Embryonic facial prominence (tissue), 1 donor: ENCODE measurements around the gene CANT1.
"Not testable (repeated sequence)": the region's sequence is repeated elsewhere in the genome, so short reads cannot be mapped to it uniquely, and the experiment has no call there.

Experiments
- DNase-seq: peaks from one replicate; pipeline ENCODE4 v3.0.0-alpha.2; 2016; ENCODE audit errors: extremely low spot score

CANT1 gene

DNA sequence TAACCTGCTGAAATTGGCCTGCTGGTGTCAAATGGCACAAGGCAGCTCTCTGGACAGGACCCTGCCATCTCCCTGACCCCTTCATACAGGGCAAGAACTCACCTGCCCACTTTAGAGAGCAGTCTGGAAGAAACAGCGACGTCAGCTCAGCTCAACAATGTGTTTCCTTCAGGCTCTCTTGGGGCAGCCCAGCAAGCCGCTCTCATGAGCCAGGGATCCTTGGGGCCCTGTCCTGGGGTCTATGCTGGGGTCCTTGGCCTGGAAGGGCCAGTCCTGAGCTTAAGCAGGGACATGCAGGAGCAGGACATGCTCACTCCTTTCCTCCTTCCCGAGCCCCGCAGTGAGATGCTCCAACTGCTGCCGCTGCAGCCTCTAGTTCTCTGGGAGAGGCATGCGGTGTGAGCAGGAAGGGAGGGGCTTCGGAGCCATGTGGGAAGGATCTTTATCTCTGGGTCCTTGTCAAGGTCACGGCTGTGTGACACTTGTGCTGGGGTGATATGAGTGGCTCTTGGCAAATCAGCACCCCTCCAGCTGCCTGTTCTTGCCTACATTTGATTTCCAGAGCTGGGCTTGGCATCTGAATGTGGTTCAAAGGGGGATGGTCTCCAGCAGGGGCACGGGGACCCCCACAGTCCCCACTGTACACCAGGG, 17.8 kb upstream of the CANT1 start:
- DNase-seq: no peak

DNA sequence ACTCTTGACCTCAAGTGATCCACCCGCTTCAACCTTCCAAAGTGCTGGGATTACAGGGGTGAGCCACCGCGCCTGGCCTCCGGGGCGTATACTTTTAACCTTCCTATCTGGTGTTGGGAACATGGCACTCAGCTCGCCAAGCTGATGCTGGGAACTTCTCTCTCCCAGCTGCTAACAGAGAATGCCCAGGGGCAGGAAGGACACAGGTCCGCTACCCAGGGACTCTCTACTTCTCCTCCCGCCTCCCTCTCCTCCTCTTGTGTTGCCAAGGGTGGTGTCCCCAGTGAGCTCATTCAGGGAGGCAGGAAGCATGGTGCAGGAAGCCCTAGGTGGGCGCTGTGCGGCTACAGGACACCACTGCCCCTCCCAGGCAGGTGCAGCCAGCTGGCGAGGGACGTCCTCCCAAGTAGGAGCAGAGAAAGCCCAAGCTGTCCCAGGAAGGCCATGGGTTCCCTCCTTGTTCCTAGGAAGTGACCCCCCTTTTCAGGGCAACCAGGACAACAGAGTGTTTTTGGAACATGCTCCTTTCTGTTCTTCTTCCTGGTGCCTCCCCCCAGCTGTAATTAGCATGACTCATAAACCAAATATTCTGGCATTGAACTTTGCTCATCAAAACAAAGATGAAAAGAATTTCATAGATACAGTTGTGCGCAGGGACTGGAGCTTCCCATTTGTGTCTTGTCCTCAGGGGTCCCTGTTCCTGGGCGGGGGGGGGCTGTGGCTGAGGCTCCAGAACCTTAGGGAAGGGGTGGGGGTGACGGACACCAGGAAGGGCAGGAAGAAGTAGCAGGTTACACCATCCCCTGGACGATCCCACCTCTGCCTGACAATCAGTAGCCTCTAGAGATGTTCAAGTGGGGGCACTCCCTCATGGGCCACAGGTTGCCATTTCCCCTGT, 17.1 kb upstream of the CANT1 start:
- DNase-seq: no peak

DNA sequence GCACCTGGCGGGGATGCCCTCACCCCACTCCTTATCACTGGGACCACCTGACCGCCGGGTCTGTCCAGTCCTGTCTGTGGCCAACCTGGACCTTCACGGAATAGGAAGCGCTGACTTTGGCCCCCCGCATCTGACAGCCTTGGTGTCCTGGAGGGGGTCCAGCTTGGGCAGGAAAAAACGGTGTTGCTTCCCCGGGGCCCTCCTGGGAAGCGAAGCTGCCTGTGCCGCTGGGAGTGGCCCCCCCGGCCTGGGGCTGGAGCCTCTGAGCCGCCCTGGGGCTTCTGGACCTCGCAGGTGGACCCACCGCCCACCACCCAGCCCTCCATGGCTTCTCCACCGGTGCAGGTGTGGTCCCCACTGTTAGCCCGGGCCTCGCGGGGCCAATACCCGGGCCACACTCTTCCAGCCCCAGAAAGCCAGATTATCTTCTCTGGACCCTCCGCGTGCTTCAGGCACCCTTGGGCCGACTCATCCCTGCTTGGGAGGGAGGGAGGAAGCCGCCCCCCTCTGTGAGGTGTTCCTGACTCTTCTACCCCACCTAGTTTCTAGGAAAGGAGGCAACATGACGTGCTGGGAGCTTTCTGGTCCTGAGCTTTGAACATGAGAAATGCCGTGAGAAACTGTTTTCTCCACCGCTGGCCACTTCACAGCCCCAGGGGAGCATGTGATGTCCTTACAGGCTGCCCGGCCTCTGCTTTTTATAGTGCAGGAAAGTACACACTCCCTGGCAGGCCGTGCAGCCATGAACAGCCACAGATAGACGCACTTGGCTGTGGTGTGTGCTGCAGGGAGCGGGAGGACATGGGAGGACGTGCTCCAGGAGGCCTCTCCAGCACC, 15.6 kb upstream of the CANT1 start:
- DNase-seq: no peak

DNA sequence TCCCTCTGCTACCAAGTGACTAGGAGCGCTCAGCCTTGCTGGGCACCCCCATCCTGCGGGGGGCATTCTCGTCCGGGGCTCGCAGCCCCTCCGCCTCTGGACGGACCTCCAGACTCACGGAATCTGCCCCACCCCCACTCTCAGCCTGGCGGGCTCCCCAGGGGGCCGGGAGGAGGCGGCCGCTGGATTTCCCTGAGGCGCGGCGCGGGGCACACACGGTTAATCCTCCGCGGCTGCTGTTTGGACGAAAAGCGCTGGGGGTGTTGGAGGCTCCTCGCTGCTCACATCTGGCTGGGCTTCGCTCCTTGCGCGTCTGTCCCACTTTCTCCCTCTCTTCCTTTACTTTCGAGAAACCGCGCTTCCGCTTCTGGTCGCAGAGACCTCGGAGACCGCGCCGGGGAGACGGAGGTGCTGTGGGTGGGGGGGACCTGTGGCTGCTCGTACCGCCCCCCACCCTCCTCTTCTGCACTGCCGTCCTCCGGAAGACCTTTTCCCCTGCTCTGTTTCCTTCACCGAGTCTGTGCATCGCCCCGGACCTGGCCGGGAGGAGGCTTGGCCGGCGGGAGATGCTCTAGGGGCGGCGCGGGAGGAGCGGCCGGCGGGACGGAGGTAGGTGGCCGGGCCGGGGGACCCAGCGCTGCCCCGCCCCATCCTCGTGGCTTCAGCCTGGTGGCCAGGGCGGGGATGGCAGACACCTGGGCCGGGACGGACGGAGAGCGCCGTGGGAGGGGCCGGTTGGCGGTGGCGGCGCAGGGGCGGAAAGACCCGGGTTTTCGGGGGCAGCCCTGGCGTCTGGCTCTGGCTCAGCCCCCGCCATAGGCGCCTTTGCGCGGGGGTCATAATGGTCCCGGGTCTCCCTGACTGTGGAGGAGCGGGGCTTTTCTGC, 14.6 kb upstream of the CANT1 start, which contains the start of gene C1QTNF1:
Gene C1QTNF1 (plus strand): TSS at position 284 of the 886 bp plus-strand sequence. CDS start 19,800 bp downstream, outside the sequence.
- peak; percentile 47 for DNase-seq

DNA sequence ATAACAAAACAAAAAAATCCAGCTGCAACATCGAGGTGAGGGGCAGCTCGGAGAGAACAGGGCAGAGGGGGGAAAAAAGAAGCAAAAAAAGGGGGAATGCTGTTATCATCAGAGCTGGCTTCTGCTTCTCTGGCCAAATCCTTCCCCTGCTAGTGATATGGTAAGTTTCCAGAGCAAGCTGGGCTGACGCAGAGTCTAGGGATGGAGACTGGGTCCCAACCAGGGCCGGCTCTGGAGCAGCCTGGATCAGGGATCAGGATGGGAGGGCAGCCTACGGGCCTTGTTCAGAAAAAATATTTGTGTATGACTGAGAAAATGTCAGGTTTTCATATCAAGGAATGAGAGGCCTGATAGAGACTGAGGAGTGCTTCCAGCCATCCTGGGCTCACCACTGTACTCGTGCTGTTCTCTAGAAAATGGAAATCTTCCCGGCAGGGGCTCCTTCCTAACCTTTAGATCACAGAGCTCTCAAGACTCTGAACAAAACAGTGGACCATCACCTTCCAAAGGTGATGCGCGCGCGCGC, 13.7 kb upstream of the CANT1 start:
- no peak for DNase-seq

DNA sequence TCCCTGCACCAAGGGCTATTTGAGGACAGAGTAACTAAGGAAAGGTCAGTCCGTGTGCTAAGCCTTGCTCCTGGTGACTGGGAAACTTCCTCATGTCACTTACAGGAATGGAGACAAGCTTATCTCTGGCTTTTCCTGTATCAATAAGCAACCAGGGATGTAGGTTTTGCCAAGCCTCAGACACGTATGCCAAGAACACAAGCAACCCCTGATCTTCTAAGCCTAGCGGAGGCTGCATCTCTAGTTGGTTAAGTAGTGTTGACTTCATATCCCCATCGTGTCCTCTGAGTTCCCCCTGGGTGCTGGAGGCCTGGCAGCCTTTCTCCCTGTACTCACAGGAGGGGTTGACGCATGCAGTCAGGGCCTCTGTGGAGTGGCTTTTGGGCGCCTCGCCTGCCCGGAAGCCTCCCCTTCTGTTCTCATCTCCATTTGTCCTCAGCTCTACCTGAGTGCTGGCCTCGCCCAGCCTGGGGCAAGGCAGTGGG, 13.0 kb upstream of the CANT1 start:
- no peak for DNase-seq

DNA sequence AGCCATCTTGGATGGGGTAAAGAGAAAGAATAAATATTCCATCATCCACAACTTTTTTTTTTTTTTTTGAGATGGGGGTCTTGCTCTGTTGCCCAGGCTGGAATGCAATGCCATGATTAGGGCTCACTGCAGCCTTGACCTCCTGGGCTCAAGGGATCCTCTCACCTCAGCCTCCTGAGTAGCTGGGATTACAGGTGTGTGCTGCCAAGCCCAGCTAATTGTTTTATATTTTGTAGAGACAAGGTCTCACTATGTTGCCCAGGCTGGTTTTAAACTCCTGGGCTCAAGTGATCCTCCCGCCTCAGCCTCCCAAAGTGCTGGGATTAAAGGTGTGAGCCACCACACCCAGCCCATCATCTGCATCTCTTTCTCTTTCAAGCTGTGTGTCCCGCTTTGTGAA, 12.4 kb upstream of the CANT1 start:
- DNase-seq: not testable (repeated sequence)

DNA sequence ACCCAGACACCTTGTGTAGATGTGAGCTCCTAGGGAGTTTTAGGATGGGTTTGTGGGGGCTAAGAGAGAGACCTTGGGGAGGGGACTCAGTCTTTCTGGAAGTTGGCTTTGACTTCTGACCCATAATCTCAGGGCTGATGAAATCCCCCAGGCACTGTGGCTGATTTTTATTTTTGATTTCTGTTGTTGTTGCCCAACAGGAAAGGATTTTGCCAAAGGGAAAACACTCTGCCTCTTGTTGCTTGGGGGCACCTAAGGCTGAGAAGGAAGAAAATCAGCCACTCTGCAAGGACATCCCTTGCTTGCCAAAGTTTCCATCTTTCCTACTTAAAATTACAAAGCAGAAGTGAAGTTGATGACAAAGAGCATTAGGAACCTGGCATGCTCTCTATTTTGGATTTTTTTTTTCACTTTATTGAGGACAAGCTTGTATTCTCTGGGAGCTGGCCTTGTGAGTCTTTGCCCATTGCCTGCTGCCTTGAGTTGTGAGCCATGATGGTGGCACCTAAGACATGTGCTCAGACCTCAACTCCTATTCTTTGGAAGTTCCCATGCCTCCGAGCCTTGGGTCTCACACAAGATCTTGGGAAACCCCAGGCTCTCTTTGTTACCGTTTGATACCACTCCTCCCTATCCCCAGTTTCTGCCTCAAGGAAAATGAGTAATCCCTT, 11.2 kb upstream of the CANT1 start:
- no peak for DNase-seq

DNA sequence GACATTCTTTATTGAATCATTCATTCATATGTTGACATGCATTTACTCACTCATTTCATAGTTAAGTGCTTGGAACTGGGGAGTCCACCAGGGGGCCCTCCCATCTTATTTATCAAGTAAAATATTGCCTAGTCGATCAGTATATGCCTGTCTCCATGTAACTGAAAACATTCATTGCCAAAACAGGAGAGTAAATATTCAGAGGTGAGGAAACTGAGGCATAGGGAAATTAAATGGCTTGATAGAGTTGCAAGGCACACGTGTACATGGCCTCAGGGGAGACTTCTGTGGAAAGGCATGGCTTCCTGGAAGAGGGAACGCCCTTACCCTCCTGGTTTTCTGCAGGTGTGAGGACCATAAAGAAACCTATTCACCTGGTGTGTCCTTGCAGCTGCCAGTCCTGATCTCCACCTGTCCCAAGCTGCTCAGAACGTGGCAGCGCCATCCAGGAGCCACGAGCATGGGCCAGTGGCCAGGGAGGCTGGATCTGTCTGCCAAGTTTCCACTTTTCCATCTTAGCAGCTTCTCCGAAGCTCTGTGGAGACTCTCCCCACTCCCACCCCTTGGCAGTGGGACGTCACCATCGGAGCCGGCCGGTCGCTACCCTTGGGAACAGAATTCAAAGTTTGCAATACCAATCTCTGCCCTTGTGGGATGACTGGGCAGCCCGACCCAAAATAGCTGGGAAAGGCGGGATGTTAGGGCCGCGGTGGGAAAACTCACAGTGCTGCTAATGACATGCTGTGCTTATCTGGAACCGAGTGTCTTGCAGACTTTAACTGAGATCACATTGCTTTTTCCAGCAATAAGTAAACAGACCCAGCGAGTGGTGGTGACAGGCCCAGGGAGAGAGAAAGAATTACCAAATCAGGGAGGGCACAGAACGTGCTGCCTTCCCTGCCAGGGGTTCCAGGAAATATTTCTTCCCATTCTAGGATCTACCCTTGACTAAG, 10.3 kb upstream of the CANT1 start:
- DNase-seq: peak; percentile 27

DNA sequence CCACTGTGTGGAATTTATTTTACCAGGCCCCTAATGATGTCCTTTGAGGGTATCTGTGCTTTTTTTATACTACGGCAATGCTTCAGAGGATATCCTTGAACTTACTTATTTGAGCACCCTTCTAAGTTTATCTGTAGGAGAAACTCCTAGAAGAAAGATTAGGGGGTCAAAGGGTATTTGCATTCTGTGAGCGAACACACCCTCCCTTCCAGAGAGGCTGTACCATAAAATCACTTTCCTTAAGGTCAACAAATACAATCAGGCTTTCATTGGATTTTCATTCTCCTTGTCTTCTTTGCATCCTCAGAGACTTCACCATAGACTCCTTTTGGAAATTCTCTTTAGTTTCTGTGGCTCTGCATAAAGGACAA, 9.7 kb upstream of the CANT1 start:
- no peak for DNase-seq

DNA sequence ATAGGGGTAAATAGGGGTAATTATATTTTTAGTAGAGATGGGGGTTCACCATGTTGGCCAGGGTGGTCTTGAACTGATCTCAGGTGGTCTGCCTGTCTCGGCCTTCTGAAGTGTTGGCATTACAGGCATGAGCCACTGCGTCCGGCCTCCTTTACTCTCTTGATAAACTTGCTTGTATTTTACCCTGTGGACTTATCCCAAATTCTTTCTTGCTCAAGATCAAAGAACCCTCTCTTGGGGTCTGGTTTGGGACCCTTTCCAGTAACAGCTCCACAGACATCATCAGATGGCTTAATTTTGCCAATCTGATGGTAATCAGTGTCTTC, 8.8 kb upstream of the CANT1 start:
- no peak for DNase-seq

DNA sequence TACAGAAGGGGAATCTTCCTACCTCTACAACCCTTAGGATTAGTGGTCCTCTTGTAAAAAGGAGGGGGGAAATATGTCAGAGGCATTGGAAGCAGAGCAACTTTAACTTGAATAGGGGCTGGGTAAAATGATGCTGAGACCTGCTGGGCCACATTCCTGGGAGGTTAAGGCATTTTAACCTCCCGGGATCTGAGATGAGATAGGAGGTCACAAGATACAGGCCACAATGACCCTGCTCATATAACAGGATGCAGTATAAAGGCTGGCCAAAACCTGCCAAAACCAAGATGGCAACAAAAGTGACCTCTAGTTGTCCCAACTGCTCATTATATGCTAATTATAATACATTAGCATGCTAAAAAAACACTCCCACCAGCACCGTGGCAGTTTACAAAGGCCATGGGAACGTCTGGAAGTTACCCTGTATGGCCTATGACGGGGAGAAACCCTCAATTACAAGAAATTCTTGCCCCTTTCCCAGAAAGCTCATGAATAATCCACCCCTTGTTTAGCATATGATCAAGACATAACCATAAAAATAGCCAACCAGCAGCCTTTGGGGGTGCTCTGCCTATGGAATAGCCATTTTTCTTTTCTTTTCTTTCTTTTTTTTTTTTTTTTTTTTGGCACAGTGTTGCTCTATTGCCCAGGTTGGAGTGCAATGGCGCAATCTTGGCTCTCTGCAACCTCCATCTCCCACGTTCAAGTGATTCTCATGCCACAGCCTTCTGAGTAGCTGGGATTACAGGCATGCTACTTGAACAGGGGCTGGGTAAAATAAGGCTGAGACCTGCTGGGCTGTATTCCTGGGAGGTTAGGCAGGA, 8.2 kb upstream of the CANT1 start:
- DNase-seq: no peak

DNA sequence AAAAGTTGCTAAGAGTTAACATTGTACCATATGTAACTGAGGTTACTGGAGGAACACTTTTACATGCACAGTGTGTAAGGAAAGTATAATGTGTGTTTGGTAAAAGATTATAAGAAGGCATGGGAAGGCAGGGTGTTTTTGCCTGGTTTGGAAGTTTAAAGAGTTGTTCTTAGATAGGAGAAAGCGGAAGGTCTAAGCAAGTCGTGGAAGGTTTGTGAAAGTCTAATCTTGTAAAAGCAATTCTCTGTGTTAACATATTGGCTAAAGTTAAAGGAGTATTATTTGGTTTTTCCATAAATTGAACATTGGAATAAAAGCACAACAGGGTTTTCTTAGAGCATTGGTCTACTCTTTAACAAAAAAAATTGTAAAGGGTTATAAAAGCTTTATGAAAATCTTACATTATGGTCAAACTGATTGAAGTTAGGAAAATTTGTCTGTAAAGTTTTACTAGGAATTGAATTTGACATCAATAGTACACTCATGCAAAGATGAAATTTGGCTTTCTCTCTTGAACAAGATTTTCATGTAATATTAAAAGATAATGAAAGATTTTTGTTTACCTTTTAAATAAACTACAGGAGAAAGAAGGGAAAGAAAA, 4.7 kb upstream of the CANT1 start:
- DNase-seq: no peak

DNA sequence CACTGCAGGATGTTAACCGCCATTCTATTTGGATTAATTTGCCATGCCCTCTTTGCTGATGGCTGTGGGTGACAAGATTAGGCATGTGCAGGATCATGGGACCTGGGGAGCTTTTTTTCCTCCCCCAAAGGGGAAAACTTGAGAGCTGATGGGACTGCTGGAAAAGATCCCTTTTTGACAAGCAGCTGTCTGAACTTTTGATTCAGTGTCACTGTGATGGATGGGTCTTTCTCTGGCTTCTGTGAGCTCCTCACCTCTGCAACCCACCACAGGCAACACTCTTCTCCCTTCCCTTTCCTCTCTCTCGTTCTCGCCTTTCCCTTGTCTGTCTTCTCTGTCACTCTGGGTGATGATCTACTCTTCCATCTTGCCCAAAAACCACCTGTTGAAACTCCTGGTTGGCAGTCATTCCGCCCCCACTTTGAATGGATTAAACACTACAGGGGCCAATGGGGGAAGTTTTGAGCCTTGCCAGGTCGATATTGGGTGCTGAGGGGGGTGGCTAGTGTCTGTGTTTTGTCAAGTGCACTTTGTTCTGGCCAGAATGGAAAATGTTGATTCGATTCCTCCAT, 3.1 kb upstream of the CANT1 start:
- DNase-seq: no peak

DNA sequence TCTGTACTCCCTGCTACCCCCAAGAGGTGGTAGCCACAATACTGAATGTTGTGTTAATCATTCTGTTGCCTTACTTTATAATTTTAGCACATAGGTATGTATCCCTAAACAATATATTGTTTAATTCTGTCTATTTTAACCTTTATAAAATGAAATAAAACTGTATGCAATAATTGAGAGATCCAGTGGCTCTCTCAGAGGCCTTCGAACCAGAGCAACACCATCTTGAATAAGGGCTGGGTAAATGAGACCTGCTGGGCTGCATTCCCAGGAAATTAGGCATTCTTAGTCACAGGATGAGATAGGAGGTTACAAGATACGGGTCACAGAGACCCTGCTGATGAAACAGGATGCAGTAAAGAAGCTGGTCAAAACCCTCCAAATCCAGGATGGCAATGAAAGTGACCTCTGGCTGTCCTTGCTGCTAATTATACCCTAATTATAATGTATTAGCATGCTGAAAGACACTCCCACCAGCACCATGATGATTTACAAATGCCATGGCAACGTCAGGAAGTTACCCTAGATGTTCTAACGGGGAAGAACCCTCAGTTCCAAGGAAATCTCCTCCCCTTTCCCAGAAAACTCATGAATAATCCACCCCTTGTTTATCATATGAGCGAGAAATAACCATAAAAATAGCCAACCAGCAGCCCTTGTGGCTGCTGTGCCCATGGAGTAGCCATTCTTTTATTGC, 2.0 kb upstream of the CANT1 start:
- DNase-seq: no peak

DNA sequence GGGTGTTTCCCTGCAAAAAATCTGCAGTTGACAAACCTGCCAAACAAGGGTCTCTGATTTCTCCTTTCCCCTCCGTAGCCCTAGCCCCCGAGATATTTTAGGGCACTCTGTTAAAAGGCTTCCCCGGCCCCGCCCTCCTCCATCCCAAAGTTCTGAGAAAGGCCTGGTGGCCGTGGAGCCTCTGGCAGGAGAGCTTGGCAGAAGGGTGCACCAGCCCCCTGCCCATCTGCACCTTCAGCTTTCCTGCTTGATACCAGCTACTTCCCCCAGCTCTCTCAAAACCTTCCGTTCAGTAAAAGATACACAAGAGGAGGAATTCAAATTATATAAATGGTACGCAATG, 711 bp upstream of the CANT1 start:
- no peak for DNase-seq
